Neural progenitor cell (in vitro differentiated cells): ENCODE measurements around the gene ZNF516.

Source experiments
- CTCF ChIP-seq: fragments of 200-600 bp; sonication (generic); IDR thresholded peaks from 2 replicates; pipeline ENCODE4 v1.5.1; 2017; ENCODE audit warnings: antibody characterized with exemption, mild to moderate bottlenecking
- EZH2 ChIP-seq: fragments of 200-600 bp; sonication (generic); IDR thresholded peaks from 2 replicates; pipeline ENCODE4 v1.6.1; 2017; ENCODE audit warnings: antibody characterized with exemption, mild to moderate bottlenecking, moderate library complexity
- EZH2phosphoT487 ChIP-seq: fragments of 200-600 bp; sonication (generic); IDR thresholded peaks from 2 replicates; pipeline ENCODE4 v1.6.1; 2017; ENCODE audit warnings: antibody characterized with exemption

GRCh38 chr18:76361219-76361618 lies 133.8 kb downstream of the ZNF516 start:
- TF ChIP-seq EZH2phosphoT487 (no peak), CTCF (no peak), EZH2 (no peak)
